GM18505 (cell line): Measurements from ENCODE around the gene IKZF4.
"Not testable (repeated sequence)": the region's sequence is repeated elsewhere in the genome, so short reads cannot be mapped to it uniquely, and the experiment has no call there.

Experiments used
- ATAC-seq: cut with Tn5 transposase; IDR thresholded peaks from one replicate; pipeline ENCODE4 v1.9.1; 2021; ENCODE audit not compliant: unreplicated experiment
- POLR2A ChIP-seq: IDR thresholded peaks from 4 replicates; pipeline ENCODE4 v1.6.1; 2011; ENCODE audit warnings: borderline replicate concordance; ENCODE audit not compliant: insufficient read depth, insufficient read length; ENCODE audit errors: extremely low read depth

Gene IKZF4

DNA sequence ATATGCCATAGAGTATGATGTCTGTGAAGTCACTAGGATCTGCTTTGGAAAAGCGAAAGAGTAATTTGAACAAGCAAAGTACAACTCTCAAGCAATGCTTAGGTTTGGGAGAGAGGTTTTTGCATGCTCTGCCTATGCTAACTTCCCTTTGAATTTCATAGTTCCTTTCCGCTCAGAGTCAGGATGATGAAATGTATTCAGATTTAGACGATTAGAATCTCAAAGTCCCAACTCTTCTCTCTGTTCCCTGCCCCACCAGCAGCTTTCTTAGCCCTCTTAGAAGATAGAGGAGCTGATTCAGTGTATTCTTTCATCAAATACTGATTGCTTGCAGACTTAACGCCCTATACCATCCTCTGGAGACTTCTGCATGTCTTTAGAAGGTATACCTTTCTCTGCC is 35.5 kb upstream of the IKZF4 start:
- ATAC-seq = no peak
- TF ChIP-seq POLR2A = no peak

DNA sequence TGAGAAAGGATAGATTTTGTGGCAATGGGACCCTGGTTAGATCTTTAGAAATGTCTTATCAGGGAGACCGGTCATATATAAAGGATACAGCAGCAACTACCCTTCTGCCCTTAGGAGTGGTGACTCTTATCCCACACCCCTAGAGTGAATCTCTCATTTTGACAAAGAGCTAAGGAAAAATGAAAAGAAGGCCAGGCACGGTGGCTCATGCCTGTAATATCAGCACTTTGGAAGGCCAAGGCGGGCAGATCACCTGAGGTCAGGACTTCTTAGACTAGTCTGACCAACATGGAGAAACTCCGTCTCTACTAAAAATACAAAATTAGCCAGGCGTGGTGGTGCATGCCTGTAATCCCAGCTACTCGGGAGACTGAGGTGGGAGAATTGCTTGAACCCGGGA is 34.9 kb upstream of the IKZF4 start:
- ATAC-seq = not testable (repeated sequence)

DNA sequence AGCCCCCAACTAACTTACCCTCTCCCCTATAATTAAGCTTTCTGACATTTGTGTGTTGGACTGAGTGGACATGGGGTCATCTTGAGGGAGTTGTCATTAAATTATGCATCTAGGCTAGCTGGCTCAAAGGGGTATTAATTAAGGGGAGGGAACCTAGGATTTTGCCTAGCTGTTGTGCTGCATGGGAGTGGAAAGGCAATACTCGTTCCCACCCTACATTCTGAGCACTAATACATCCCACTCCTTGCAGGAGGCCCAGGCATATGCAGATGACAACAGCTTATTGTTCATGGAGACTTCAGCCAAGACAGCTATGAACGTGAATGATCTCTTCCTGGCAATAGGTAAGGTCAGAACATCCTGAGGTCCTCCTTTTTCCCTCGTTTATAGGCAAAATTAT is 29.7 kb upstream of the IKZF4 start:
- no peak for TF ChIP-seq POLR2A
- no peak for ATAC-seq

DNA sequence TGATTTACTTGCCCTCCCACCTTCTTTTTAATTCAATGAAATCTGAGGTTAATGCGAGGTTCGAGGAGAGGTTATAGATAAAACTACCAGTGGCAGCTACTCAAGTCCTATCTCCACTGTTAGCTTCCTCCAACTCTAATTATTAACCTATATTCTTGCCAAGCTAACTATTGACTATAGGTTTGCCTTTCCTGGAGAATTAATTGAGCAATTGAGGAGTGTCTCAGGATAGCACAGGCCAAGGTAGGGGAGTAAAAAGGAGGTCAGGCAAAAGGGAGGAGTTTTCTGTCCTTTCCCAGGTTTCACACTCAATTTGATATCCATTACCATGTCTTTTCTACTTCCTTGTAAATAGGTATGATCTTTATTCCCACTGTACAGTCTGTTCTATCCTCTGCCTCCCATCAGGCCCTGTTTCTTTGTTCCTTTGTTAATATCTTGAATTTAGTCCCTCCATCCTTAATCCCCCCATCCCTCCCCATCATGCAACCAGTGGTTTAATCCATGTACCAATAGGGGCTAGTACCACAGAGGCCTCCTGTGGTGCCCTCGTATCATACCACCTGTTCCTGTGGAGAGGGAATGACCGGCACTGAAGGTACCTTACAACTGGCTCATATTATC is 27.5 kb upstream of the IKZF4 start:
- no peak for ATAC-seq

DNA sequence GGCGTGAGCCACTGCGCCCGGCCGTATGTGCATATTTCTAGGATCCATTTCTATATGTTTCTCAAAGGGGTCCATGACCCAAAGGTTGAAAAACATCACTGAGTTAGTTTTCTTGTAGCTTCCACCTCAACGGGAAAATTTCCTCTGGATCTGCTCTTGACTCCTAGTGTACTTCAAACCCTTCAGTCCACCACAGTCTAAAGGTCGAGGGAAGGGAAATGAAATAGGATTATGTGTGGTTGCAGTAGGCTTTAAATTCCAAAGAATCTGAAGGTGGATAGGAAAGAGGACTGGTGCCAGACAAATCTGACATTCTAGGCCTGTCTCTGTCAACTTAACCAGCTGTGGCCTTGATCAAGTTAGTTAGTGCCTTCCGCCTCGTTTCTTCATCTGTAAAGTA is 25.5 kb upstream of the IKZF4 start:
- TF ChIP-seq POLR2A = no peak
- ATAC-seq = no peak

More for the DNA sequence above, 27.5 kb upstream of the IKZF4 start:
- TF ChIP-seq POLR2A = no peak

DNA sequence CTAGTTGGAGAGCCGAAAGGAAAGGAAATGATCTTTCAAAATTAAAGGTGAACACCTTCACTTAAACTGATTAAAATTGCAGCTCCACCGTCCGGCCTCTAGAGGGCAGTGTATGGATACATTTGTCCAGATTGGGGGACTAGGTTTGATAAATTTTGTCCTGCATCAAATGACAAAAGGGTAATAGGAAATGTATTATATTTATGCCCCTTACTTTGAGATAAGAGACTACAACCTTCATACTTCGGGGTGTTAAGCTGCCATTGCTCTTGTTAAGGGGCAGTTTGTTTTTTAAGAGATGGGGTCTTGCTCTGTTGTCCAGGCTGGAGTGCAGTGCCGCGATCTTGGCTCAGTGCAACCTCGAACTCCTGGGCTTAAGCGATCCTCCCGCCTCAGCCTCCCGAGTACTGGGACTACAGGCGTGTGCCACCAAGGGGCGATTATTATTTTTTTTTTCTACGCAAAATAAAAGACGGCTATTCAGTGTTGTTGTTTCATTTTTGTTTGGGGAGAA is 24.6 kb upstream of the IKZF4 start:
- no peak for TF ChIP-seq POLR2A
- no peak for ATAC-seq

DNA sequence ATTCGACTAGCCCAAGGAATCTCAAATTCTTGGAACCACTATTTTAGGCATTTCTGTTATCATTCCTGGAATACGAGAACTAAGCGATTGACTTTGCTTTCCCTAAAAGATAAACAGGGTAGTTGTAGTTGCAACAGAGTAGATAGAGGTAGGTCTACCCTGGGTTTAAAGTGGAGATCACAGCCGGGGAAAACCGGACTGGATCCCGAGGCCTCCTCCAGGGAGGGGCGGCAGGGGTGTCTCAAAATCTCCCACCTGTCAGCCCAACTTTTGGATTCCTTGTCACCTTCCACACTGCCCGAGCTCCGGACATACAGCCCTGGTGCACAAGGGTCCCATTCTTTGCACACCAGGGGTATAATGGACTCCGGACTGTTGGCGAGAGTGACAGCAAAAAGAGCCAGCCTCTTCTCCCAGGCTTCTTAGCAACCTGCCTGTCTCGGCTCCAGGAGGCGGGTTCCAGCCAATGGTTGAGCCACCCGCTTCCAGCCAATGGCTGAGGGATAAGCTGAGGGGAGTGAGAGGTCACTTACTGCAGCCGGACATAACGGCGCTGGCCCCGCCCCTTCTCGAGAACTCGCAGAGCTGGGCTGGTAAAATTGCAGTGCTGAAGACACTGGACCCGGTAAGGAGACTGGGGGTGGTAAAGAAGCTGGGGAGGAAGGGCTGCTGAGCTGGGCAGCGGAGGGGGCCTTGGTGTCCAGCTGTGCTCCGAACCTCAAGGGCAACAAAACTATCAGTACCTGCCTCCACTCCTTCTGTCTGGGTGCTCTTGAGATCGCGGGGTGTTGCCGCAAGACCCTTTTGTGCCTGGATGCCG is 23.9 kb upstream of the IKZF4 start, which contains the start of gene SUOX:
Gene SUOX, plus strand, starts transcription at position 562 of the 820 bp plus-strand sequence. CDS start 4,946 bp downstream, outside the sequence.
- peak; percentile 98 for ATAC-seq
- TF ChIP-seq POLR2A = peak; percentile 80

DNA sequence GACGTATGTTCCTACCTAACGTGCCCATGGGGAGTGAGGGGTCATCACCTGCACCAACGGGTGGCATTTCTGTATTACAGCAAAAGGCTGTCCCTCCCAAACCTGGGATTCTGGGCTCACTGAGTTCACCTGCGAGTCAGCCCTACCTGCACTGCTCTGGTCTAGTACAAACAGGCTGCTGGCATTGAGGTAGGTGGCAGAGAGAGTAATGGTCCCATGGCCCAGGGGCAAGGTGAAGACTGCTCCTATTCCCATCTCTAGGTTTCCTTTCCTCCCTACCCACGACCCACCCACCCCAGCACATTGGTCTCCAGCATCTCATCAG is 23.3 kb upstream of the IKZF4 start:
- ATAC-seq = no peak
- no peak for TF ChIP-seq POLR2A

DNA sequence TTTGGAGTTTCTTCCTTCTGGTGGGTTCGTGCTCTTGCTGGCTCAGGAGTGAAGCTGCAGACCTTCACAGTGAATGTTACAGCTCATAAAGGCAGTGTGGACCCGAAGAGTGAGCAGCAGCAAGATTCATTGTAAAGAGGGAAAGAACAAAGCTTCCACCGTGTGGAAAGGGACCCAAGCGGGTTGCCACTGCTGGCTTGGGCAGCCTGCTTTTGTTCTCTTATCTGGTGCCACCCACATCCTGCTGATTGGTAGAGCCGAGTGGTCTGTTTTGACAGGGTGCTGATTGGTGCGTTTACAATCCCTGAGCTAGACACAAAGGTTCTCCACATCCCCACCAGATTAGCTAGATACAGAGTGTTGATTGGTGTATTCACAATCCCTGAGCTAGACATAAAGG is 21.3 kb upstream of the IKZF4 start:
- not testable (repeated sequence) for ATAC-seq

DNA sequence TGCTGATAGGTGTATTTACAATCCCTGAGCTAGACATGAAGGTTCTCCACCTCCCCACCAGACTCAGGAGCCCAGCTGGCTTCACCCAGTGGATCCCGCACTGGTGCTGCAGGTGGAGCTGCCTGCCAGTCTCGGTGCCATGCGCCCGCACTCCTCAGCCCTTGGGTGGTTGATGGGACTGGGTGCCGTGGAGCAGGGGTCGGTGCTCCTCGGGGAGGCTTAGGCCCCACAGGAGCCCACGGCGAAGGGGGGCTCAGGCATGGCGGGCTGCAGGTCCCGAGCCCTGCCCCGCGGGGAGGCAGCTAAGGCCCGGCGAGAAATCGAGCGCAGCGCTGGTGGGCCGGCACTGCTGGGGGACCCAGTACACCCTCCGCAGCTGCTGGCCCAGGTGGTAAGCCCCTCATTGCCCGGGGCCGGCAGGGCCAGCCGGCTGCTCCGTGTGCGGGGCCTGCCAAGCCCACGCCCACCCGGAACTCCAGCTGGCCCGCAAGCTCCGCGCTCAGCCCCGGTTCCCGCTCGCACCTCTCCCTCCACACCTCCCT is 20.8 kb upstream of the IKZF4 start:
- ATAC-seq = not testable (repeated sequence)

DNA sequence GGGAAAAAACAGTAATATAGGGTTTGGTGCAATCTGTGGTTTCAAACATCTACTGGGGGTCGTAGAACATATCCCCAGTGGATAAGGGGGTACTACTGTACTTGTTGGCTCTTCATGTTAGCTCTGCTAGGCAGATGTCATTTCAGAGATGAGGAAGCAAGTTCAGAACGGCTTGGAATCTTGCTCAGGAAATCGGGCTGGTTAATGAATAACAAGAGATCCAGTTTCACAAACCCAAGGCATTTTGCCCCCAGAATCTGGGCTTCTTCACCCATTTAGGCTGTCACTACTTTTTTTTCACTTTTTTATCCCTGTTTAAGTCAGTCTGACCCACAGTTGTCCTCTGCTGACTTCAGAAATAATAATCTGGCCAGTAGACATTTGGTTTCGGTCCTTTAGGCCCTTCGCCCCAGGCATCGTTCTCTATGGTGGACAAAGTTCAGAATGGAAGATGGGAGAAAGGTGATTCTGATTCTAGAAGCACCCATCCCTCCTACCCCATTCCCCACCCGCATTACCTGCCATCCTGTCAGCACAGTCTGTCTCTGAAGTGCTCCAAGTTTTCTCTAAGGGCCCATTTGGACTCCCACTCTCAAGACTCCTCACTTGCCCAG is 19.2 kb upstream of the IKZF4 start:
- ATAC-seq = no peak
- TF ChIP-seq POLR2A = no peak

DNA sequence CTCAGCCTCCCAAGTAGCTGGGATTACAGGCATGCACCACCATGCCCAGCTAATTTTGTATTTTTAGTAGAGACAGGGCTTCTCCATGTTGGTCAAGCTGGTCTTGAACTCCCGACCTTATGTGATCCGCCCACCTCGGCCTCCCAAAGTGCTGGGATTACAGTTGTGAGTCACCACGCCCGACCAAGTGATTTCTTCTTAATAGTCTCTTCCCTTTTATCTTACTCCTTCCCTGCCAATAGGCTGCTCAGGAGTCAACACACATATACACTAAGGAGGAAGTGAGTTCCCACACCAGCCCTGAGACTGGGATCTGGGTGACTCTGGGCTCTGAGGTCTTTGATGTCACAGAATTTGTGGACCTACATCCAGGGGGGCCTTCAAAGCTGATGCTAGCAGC is 17.5 kb upstream of the IKZF4 start:
- ATAC-seq = not testable (repeated sequence)

DNA sequence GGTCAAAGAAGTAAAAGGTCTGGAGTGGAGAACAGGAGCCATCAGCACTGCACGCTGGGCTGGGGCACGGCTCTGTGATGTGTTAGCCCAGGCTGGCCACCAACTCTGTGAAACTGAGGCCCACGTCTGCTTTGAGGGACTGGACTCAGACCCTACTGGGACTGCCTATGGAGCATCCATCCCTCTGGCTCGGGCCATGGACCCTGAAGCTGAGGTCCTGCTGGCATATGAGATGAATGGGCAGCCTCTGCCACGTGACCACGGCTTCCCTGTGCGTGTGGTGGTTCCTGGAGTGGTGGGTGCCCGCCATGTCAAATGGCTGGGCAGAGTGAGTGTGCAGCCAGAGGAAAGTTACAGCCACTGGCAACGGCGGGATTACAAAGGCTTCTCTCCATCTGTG is 16.6 kb upstream of the IKZF4 start:
- ATAC-seq = no peak
- no peak for TF ChIP-seq POLR2A
